ENCODE results near the gene PDE7B. TPM values are rescaled to one million over a fixed set of nuclear protein-coding genes. Genes with fewer than 3 reads are reported as not detected.

PDE7B gene
- total and polyA plus RNA-seq, 2 experiments from 2014 or later, result 3.1 to 6.8 TPM

DNA sequence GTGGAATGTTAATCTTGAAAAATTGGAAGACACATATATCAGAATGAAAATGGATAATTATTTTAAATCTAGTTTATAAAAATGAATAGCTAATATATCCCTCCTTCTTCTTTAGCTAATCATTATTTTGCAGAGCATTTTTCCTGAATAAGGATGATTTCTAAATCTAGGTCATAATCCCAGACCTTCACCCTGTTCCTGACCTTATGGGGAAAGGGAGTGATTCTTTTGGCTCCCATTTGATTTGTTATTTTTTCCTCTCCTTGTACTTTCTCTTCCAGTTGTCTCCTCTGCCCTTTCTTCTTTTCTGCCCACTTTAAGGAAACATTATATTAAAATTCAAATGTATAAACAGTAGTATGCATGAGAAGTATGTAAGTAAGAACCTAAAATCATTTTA is 208.6 kb downstream of the PDE7B start:
- Histone ChIP-seq H3K4me3 (no peak overlapping the region), H4K20me1 (ENCODE audit: insufficient read depth) (no peaks in the 10 kb centered on the region), H3K9me2 (ENCODE audit: insufficient read depth) (no peaks in the 10 kb centered on the region), H3K9me3 (ENCODE audit: low read depth) (no peaks in the 10 kb centered on the region), H3K27ac (no peak overlapping the region), H3K36me3 (ENCODE audit: low read depth) (no peaks in the 10 kb centered on the region), H3K4me2 (ENCODE audit: unreplicated experiment) (no peak overlapping the region), H3K9ac (no peak overlapping the region), H3K4me1 (ENCODE audit: insufficient read depth) (0 out of 2 replicates have a peak, but pooled peaks cover 7% of the 10 kb centered on the region), H3F3A (ENCODE audit: insufficient read depth) (no peaks in the 10 kb centered on the region), H3K27me3 (replicated peaks; ENCODE audit: insufficient read depth) (no peaks in the 10 kb centered on the region), H2AFZ (no peak overlapping the region), H3K79me2 (ENCODE audit: insufficient read depth) (peaks cover 32% of the 10 kb centered on the region; the same call in 1 of the 2 replicates)
- TF ChIP-seq EZH2 (IDR thresholded peaks at IDR 0.05; ENCODE audit: insufficient read depth, poor library complexity, severe bottlenecking) (no peak), EZH2phosphoT487 (IDR thresholded peaks at IDR 0.05; ENCODE audit: insufficient read depth, low read depth) (no peak)
- in situ Hi-C loops (cut with MboI), result no loop called here
- DNase-seq, result no peak

DNA sequence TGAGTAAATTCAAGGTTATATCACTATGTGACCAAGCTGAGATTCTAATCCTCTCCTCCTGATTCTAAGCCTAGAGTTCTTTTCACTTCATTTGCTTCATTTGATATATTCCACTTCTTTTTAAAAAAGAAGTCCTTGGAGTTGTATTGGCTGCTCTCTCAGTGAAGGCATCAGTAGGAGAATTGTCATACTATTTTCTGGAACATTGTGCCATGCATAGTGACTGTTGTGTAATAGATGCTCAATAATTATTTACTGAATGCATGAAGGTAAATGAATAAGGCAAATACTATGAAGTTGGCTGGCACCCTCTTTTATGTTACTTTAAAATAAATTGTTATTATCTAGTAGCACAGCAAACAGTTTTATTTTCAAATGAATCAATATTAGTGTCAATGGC is 209.3 kb downstream of the PDE7B start:
- H3K27ac ChIP-seq, result no peak overlapping the region
- no peak for DNase-seq
- in situ Hi-C loops (cut with MboI), result no loop called here
- peaks cover 26% of the 10 kb centered on the region; the same call in 1 of the 2 replicates for H3K79me2 ChIP-seq (ENCODE audit: insufficient read depth)
- no peak for TF ChIP-seq EZH2phosphoT487 (IDR thresholded peaks at IDR 0.05; ENCODE audit: insufficient read depth, low read depth)
- TF ChIP-seq EZH2 (IDR thresholded peaks at IDR 0.05; ENCODE audit: insufficient read depth, poor library complexity, severe bottlenecking), result no peak
- no peaks in the 10 kb centered on the region for H3F3A ChIP-seq (ENCODE audit: insufficient read depth)
- 0 out of 2 replicates have a peak, but pooled peaks cover 7% of the 10 kb centered on the region for H3K4me1 ChIP-seq (ENCODE audit: insufficient read depth)
- no peak overlapping the region for H3K4me2 ChIP-seq (ENCODE audit: unreplicated experiment)
- H3K27me3 ChIP-seq (replicated peaks; ENCODE audit: insufficient read depth), result no peaks in the 10 kb centered on the region
- no peak overlapping the region for H3K4me3 ChIP-seq
- no peaks in the 10 kb centered on the region for H4K20me1 ChIP-seq (ENCODE audit: insufficient read depth)
- H2AFZ ChIP-seq, result no peak overlapping the region
- no peak overlapping the region for H3K9ac ChIP-seq
- no peaks in the 10 kb centered on the region for H3K36me3 ChIP-seq (ENCODE audit: low read depth)
- H3K9me2 ChIP-seq (ENCODE audit: insufficient read depth), result no peaks in the 10 kb centered on the region
- no peaks in the 10 kb centered on the region for H3K9me3 ChIP-seq (ENCODE audit: low read depth)

DNA sequence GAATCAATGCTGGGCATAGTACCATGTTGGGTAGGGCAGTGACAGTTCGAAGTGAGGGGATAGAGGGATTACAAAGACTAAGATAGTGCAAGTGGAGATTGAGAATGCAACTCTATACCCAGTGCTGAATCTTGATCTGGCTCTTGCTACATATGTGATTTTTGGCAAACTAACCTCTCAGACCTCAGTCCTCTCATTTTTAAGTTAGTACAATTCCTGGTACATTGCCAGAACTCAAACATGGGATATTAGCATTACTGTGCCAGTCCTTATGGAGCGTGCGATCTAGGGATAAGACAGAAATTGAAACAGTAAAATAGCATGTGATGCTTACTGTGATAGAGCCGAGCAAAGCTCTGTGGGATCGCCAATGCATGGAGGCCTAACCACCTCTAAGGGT is 210.2 kb downstream of the PDE7B start:
- WGBS, 2 experiments (ENCODE audit: low coverage in 1 of 2, low lambda C conversion rate in 2 of 2, missing lambda C conversion rate in 2 of 2), result 89 to 97% methylated on average over 5 of the region's 5 CpGs
- H3K4me1 ChIP-seq (ENCODE audit: insufficient read depth), result 0 out of 2 replicates have a peak, but pooled peaks cover 7% of the 10 kb centered on the region
- H3K27ac ChIP-seq, result no peak overlapping the region
- in situ Hi-C loops (cut with MboI), result no loop called here
- H3K9me2 ChIP-seq (ENCODE audit: insufficient read depth), result no peaks in the 10 kb centered on the region
- no peak overlapping the region for H3K4me2 ChIP-seq (ENCODE audit: unreplicated experiment)
- H2AFZ ChIP-seq, result no peak overlapping the region
- 0 out of 2 replicates have a peak, but pooled peaks cover 7% of the 10 kb centered on the region for H3F3A ChIP-seq (ENCODE audit: insufficient read depth)
- H3K36me3 ChIP-seq (ENCODE audit: low read depth), result no peaks in the 10 kb centered on the region
- no peak for DNase-seq
- H3K27me3 ChIP-seq (replicated peaks; ENCODE audit: insufficient read depth), result no peaks in the 10 kb centered on the region
- no peak overlapping the region for H3K4me3 ChIP-seq
- no peak for TF ChIP-seq EZH2 (IDR thresholded peaks at IDR 0.05; ENCODE audit: insufficient read depth, poor library complexity, severe bottlenecking)
- no peak for TF ChIP-seq EZH2phosphoT487 (IDR thresholded peaks at IDR 0.05; ENCODE audit: insufficient read depth, low read depth)
- H3K79me2 ChIP-seq (ENCODE audit: insufficient read depth), result peaks cover 19% of the 10 kb centered on the region; the same call in 1 of the 2 replicates
- H3K9me3 ChIP-seq (ENCODE audit: low read depth), result no peaks in the 10 kb centered on the region
- no peak overlapping the region for H3K9ac ChIP-seq
- H4K20me1 ChIP-seq (ENCODE audit: insufficient read depth), result no peaks in the 10 kb centered on the region

DNA sequence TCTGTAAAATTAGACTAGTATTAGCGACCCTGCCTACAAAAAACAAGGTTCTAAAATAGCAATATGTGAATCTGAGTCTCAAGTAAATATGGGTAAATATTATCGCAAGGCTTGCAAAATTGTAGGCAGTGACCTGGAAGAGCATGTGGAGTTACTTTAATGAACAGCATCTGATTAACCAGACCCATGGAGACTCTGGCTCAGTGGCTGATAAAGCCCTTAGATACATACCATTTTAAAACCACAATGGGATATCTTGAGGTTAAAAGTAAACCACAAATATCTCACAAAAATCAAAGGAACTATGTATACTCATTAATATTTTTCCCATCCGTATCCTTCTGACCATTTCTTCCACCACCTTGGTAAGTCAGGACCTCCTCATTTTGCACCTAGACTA is 211.6 kb downstream of the PDE7B start:
- no peak for TF ChIP-seq EZH2phosphoT487 (IDR thresholded peaks at IDR 0.05; ENCODE audit: insufficient read depth, low read depth)
- no peak for TF ChIP-seq EZH2 (IDR thresholded peaks at IDR 0.05; ENCODE audit: insufficient read depth, poor library complexity, severe bottlenecking)
- Histone ChIP-seq H3K4me1 (ENCODE audit: insufficient read depth) (peaks cover 16% of the 10 kb centered on the region), H3K4me2 (ENCODE audit: unreplicated experiment) (no peak overlapping the region), H3K27ac (no peak overlapping the region), H3K9me3 (ENCODE audit: low read depth) (no peaks in the 10 kb centered on the region), H3K36me3 (ENCODE audit: low read depth) (no peaks in the 10 kb centered on the region), H3K79me2 (ENCODE audit: insufficient read depth) (peaks cover 20% of the 10 kb centered on the region; the same call in 1 of the 2 replicates), H3K9ac (no peak overlapping the region), H3F3A (ENCODE audit: insufficient read depth) (0 out of 2 replicates have a peak, but pooled peaks cover 20% of the 10 kb centered on the region), H2AFZ (no peak overlapping the region), H3K4me3 (no peak overlapping the region), H4K20me1 (ENCODE audit: insufficient read depth) (no peaks in the 10 kb centered on the region), H3K27me3 (replicated peaks; ENCODE audit: insufficient read depth) (no peaks in the 10 kb centered on the region), H3K9me2 (ENCODE audit: insufficient read depth) (no peaks in the 10 kb centered on the region)
- in situ Hi-C loops (cut with MboI), result no loop called here
- DNase-seq, result no peak
- 74 to 76% methylated on average over 3 of the region's 3 CpGs for WGBS, 2 experiments (ENCODE audit: low coverage in 1 of 2, low lambda C conversion rate in 2 of 2, missing lambda C conversion rate in 2 of 2)

DNA sequence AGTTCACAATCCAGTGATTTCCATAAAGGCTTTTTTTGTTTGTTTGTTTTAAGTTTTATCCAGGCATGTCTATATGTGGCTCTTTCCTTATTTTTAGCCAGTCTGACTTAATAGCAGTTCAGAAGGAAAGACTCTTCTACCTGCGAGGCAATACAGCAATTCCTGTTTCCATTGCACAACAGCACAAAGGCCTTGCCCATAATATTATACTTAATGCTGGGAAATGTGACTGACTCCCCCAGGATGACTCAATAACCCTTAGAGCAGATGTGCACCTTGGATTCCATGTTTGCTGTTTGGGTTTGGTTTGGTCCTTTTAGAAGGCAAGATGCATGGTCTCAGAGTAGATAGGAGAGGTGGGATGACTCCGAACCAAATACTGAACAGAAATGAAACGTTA is 214.5 kb downstream of the PDE7B start:
- DNase-seq, result peak; percentile 37
- in situ Hi-C loops (cut with MboI), result no loop called here
- TF ChIP-seq EZH2phosphoT487 (IDR thresholded peaks at IDR 0.05; ENCODE audit: insufficient read depth, low read depth), result no peak
- no peak for TF ChIP-seq EZH2 (IDR thresholded peaks at IDR 0.05; ENCODE audit: insufficient read depth, poor library complexity, severe bottlenecking)
- H3K9me2 ChIP-seq (ENCODE audit: insufficient read depth), result no peaks in the 10 kb centered on the region
- no peak overlapping the region for H2AFZ ChIP-seq
- H3K9me3 ChIP-seq (ENCODE audit: low read depth), result no peaks in the 10 kb centered on the region
- H3K27me3 ChIP-seq (replicated peaks; ENCODE audit: insufficient read depth), result no peaks in the 10 kb centered on the region
- no peaks in the 10 kb centered on the region for H3K36me3 ChIP-seq (ENCODE audit: low read depth)
- H4K20me1 ChIP-seq (ENCODE audit: insufficient read depth), result no peaks in the 10 kb centered on the region
- H3F3A ChIP-seq (ENCODE audit: insufficient read depth), result 0 out of 2 replicates have a peak, but pooled peaks cover 20% of the 10 kb centered on the region
- H3K79me2 ChIP-seq (ENCODE audit: insufficient read depth), result peaks cover 13% of the 10 kb centered on the region; the same call in 1 of the 2 replicates
- H3K9ac ChIP-seq, result no peak overlapping the region
- H3K4me2 ChIP-seq (ENCODE audit: unreplicated experiment), result no peak overlapping the region
- H3K4me3 ChIP-seq, result no peak overlapping the region
- 76 to 82% methylated on average over 3 of the region's 3 CpGs for WGBS, 2 experiments (ENCODE audit: low coverage in 1 of 2, low lambda C conversion rate in 2 of 2, missing lambda C conversion rate in 2 of 2)
- peaks cover 29% of the 10 kb centered on the region for H3K4me1 ChIP-seq (ENCODE audit: insufficient read depth)
- no peak overlapping the region for H3K27ac ChIP-seq
